Cardiac muscle cell (in vitro differentiated cells and primary cell): ENCODE results near the gene KANSL3. TPM values are rescaled to one million over a fixed set of nuclear protein-coding genes. Genes with fewer than 3 reads are reported as not detected.

ENCODE experiments used
- DNase-seq, 2 donors: peaks; one replicate each; pipeline versions ENCODE4 v3.0.0 to v3.0.0-alpha.2; 2010 to 2017; ENCODE audit warnings: low read depth in 1 of 2, low spot score in 1 of 2
- H3K27ac ChIP-seq: fragments of 200-600 bp; sonication (generic); 2 replicates; pipeline ENCODE4 v1.5.1; 2016
- H3K27me3 ChIP-seq: fragments of 200-600 bp; sonication (generic); 2 replicates; pipeline ENCODE4 v1.6.0; 2016; ENCODE audit warnings: control low read depth
- H3K36me3 ChIP-seq: fragments of 200-600 bp; sonication (generic); 2 replicates; pipeline ENCODE4 v1.5.1; 2016; ENCODE audit warnings: control low read depth
- H3K4me1 ChIP-seq: fragments of 200-600 bp; sonication (generic); 2 replicates; pipeline ENCODE4 v1.8.1; 2017; ENCODE audit warnings: low read depth, mild to moderate bottlenecking, mixed run types
- H3K4me3 ChIP-seq: fragments of 200-600 bp; sonication (generic); 2 replicates; pipeline ENCODE4 v1.5.1; 2016; ENCODE audit warnings: mild to moderate bottlenecking
- H3K9me3 ChIP-seq: fragments of 200-600 bp; sonication (generic); 2 replicates; pipeline ENCODE4 v1.5.1; 2017; ENCODE audit warnings: low read depth, mild to moderate bottlenecking, control low read depth
- polyA plus RNA-seq: library from polyadenylated mRNA; unstranded; fragments of >200 nt; fragmentation: Nextera tagmentation; extraction: Ambion mirVana; gene quantifications from 2 replicates; pipeline ENCODE4 v1.2.1, GENCODE V29; 2016
- total RNA-seq: library from RNA; depleted of rRNA; stranded (reverse); fragments of >200 nt; gene quantifications from 2 replicates; pipeline ENCODE4 v1.2.3, GENCODE V29; 2016
- TF ChIP-seq, protein P1 (sequence below): IDR thresholded peaks from 2 replicates; pipeline ENCODE4 v1.5.1; 2012; ENCODE audit warnings: low read depth, mild to moderate bottlenecking, low read length

KANSL3 gene
- total and polyA plus RNA-seq, 2 experiments from 2014 or later = 40.4 to 59.2 TPM

DNA sequence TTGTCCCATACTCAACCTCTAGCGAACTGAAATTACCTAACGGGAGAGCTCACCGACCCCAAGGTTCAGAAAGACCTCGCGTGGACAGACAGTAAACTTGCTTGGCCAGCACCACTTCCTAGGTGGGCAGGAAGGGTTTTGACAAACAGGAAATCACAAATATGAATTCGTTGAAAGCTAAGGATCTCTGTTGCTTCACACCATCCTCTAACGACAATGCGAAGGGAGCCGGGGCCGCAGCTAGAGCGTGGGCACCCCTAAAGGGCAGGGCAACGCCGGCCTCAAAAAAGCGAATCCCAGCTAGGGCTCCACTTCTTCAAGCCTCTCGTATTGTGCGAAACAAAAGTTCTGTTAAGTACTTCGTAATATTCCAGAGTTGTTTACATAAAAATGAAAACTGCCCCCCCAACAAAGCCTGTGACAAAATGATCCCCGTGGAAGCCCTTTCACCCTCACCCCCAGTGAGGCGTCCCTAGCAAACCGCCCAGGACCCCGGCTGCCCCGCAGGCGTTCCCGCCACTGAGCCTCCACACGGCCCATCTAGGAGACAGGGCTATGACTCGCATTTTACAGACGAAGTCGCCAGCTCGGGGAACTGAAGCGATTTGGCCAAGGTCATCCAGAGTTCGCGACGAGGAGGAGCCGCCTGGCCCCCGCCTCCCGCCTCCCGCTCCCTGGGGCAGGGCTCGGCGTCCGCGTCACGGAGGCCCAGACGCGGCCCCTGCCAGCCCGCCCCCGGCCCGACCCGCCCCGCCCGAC lies 548 bp downstream of the KANSL3 start:
- Histone ChIP-seq H3K27ac (peak overlapping the region; percentile 95), H3K9me3 (no peaks in the 10 kb centered on the region), H3K36me3 (peaks cover 4% of the 10 kb centered on the region), H3K4me3 (peak overlapping the region; percentile 51), H3K27me3 (no peaks in the 10 kb centered on the region), H3K4me1 (peaks cover 13% of the 10 kb centered on the region)
- peak; percentile 90 to 95 for DNase-seq
- TF ChIP-seq, protein P1, sequence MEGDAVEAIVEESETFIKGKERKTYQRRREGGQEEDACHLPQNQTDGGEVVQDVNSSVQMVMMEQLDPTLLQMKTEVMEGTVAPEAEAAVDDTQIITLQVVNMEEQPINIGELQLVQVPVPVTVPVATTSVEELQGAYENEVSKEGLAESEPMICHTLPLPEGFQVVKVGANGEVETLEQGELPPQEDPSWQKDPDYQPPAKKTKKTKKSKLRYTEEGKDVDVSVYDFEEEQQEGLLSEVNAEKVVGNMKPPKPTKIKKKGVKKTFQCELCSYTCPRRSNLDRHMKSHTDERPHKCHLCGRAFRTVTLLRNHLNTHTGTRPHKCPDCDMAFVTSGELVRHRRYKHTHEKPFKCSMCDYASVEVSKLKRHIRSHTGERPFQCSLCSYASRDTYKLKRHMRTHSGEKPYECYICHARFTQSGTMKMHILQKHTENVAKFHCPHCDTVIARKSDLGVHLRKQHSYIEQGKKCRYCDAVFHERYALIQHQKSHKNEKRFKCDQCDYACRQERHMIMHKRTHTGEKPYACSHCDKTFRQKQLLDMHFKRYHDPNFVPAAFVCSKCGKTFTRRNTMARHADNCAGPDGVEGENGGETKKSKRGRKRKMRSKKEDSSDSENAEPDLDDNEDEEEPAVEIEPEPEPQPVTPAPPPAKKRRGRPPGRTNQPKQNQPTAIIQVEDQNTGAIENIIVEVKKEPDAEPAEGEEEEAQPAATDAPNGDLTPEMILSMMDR = no peak

DNA sequence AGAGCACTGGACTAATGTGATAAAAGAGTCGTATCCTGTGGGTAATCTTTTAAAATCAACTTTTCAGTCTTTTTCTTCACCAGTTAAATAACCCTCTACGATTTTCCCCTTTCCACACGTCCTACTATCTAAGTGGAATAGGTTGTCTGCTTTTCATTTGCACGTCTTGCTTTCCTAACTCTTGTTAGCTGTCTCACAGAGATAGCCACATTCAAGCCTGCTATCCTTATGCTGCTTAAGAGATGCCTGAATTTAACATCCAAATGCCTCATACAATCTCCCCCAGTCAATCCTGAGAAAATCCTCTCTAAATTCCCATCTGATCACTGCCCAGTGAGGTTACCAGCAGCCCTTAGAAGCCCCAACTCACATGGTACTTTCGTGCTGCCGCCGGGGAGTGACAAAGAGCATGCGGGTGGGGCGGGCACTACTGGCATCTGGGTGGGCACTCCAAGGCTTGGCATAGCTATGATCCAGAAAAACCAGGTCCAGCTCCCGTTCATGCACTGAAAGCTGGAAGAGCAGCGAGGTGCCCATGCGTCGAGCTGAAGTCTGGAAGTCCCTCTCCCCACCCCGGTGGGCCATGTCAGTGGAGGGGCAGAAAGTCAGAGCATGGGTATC lies 1.5 kb downstream of the KANSL3 start:
- Histone ChIP-seq H3K4me3 (peak overlapping the region; percentile 51), H3K4me1 (peaks cover 13% of the 10 kb centered on the region), H3K36me3 (peaks cover 4% of the 10 kb centered on the region), H3K9me3 (no peaks in the 10 kb centered on the region), H3K27me3 (no peaks in the 10 kb centered on the region), H3K27ac (no peak overlapping the region)
- TF ChIP-seq, protein P1 = no peak
- DNase-seq = peak in 1 of 2 donors; percentile 15

DNA sequence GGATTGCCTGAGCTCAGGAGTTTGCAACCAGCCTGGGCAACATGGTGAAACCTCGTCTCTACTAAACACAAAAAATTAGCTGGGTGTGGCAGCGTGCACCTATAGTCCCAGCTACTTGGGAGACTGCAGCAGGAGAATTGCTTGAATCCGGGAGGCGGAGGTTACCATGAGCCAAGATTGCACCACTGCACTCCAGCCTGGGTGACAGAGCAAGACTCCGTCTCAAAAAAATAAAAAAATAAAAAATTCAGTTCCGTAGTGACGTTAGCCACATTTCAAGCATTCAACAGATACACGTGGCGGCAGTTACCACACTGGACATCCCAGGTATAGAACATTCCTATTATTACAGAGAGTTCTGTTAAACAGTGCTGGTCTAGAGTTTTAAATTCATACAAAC lies 4.5 kb downstream of the KANSL3 start:
- DNase-seq = no peak
- TF ChIP-seq, protein P1 = no peak
- Histone ChIP-seq H3K4me1 (peaks cover 13% of the 10 kb centered on the region), H3K27me3 (no peaks in the 10 kb centered on the region), H3K27ac (no peak overlapping the region), H3K9me3 (no peaks in the 10 kb centered on the region), H3K36me3 (peaks cover 23% of the 10 kb centered on the region), H3K4me3 (no peak overlapping the region)

DNA sequence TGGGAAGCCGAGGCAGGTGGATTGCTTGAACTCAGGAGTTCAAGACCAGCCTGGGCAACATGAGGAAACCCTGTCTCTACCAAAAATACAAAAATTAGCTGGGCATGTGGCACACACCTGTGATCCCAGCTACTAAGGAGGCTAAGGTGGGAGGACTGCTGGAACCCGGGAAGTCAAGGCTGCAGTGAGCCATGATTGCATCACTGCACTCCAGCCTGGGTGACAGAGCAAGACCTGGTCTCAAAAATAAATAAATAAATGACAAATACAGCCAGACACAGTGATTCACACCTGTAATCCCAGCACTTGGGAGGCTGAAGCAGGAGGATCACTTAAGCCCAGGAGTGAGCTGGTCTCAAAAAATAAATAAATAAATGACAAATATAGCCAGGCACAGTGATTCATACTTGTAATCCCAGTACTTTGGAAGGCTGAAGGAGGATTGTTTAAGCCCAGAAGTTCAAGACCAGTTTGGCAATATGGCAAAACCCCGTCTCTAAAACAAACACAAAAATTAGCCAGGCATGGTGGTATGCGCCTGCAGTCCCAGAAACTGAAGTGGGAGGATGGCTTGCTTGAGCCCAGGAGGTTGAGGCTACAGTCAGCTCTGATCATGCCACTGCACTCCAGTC lies 6.2 kb downstream of the KANSL3 start:
- TF ChIP-seq, protein P1 = no peak
- H3K4me1 ChIP-seq = peaks cover 8% of the 10 kb centered on the region
- no peaks in the 10 kb centered on the region for H3K27me3 ChIP-seq
- no peaks in the 10 kb centered on the region for H3K9me3 ChIP-seq
- no peak overlapping the region for H3K27ac ChIP-seq
- no peak for DNase-seq
- no peak overlapping the region for H3K4me3 ChIP-seq
- H3K36me3 ChIP-seq = peaks cover 28% of the 10 kb centered on the region

- TF ChIP-seq, protein P1 = no peak
- H3K4me3 ChIP-seq = no peak overlapping the region
- H3K4me1 ChIP-seq = no peaks in the 10 kb centered on the region
- H3K9me3 ChIP-seq = no peaks in the 10 kb centered on the region
- DNase-seq = no peak
- no peaks in the 10 kb centered on the region for H3K27me3 ChIP-seq
- H3K36me3 ChIP-seq = peaks cover 28% of the 10 kb centered on the region
- no peak overlapping the region for H3K27ac ChIP-seq
Measured at GRCh38 chr2:96626553-96626942, 11.6 kb downstream of the KANSL3 start.
